GM10248 (cell line): Measurements from ENCODE around the gene FAM170B.

Experiments
- CTCF ChIA-PET: fragments of 300-600 bp; sonication (Branson Sonifier 250); formaldehyde crosslinking; extraction: SDS; loops from one replicate; lab custom pipeline; 2021; ENCODE audit warnings: antibody characterized with exemption; lab: Yijun Ruan, JAX
- POLR2A ChIA-PET: fragments of 350-650 bp; sonication (Branson Sonifier 250); formaldehyde crosslinking; extraction: SDS; loops from one replicate; lab custom pipeline; 2020; ENCODE audit warnings: antibody characterized with exemption; lab: Yijun Ruan, JAX
- DNase-seq: peaks from one replicate; pipeline ENCODE4 v3.0.0; 2012; ENCODE audit errors: extremely low spot score
- TF ChIP-seq, protein P1 (sequence below): IDR thresholded peaks from 2 replicates; pipeline ENCODE4 v1.5.1; 2012; ENCODE audit warnings: mild to moderate bottlenecking, low read depth; ENCODE audit errors: extremely low read depth, missing control alignments, control extremely low read depth

Gene FAM170B

DNA sequence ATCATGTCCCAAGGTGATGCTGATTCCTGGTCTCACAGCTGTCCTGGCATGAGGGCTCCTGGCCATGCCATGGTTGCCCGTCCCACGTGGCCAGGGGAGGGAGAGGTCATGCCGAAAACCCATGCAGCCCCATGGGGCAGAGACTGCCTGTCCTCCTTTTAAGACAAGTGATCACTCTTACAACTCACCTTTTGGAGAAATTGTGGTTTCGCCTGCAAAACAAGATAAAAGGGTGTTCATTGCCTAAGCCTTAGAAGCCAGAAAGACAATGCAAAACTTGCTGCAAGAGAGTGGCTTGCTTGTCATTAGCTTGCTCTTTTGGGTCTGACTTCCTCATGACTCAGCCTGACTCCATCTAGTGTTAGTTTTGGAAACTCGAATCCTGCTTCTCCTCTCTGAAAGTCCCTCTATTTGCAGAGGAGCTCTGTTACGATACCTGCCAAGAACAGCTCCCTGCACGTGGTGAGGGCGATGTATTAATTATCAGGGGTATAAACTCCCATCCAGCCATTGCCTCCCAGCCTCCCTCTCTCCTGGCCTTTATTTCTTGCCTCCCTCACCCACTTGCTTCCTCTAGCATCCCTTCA lies 27.7 kb upstream of the FAM170B start:
- ChIA-PET CTCF (interaction anchor here (1.0 to 1.3 kb wide), 3 partner anchors 9 to 503 kb away, joined by 3 to 6 read pairs (median 3); no protein-coding TSS in a partner anchor), POLR2A (no interaction called here)
- TF ChIP-seq, protein P1, sequence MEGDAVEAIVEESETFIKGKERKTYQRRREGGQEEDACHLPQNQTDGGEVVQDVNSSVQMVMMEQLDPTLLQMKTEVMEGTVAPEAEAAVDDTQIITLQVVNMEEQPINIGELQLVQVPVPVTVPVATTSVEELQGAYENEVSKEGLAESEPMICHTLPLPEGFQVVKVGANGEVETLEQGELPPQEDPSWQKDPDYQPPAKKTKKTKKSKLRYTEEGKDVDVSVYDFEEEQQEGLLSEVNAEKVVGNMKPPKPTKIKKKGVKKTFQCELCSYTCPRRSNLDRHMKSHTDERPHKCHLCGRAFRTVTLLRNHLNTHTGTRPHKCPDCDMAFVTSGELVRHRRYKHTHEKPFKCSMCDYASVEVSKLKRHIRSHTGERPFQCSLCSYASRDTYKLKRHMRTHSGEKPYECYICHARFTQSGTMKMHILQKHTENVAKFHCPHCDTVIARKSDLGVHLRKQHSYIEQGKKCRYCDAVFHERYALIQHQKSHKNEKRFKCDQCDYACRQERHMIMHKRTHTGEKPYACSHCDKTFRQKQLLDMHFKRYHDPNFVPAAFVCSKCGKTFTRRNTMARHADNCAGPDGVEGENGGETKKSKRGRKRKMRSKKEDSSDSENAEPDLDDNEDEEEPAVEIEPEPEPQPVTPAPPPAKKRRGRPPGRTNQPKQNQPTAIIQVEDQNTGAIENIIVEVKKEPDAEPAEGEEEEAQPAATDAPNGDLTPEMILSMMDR = no peak
- DNase-seq = no peak

DNA sequence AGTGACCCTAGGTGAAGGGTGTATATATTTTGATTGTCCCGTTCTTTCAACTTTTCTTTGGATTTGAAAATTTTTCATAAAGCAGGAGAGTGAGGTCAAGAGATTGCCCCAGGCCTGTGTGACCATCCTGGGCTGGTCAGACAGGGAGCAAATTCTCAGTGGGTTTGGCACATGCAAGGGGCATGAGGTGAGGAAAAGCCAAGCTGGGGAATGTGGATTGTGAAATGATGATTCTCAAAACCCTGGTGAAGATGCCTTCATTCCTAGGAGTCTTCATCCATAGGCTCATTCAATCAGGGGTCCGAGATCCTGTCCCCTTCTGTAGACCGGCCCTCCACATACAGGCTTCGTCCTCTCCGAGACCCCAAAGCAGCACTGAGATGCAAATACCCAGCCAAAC lies 27.0 kb upstream of the FAM170B start:
- TF ChIP-seq, protein P1 = no peak
- CTCF ChIA-PET = interaction anchor here (1.0 kb wide), 1 partner anchor 502 kb away, joined by 6 read pairs; no protein-coding TSS in a partner anchor
- POLR2A ChIA-PET = no interaction called here
- no peak for DNase-seq

DNA sequence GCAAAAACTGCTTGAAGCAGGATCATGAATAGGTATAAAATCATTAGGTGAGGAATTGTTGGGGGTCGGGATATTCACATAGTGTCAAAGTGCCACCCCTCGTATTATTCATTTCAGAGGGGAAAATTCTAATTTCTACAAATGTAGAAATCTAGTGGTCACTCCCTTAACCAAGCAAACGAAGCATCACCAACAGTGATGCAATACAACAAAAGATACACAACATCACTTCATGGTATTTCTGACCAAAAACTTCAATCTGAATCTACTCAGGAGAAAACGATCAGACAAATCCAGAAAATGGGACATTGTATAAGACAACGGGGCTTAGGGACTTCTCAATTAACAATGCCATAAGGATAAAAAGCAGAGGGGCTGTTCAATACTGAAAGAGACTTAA lies 26.3 kb upstream of the FAM170B start:
- ChIA-PET POLR2A (no interaction called here), CTCF (no interaction called here)
- TF ChIP-seq, protein P1 = no peak
- no peak for DNase-seq

DNA sequence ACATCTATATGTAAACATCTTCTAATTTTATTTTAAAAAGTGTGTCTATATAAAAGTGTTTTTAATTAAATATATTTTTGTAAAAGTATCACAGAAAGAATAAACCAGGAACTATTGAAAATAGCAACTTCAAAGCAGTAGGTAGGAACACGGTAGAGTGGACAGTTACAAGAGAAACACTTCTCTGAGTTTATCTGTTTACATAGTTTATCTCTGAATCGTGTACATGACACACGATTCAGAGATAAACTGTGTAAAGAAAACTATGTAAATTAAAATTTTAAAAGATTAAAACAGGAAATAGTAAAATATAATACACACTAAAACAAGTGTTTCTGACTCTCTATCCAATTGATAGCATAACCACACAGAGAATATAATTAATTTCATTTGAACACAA lies 25.1 kb upstream of the FAM170B start:
- CTCF ChIA-PET = no interaction called here
- TF ChIP-seq, protein P1 = no peak
- POLR2A ChIA-PET = no interaction called here
- DNase-seq = no peak

DNA sequence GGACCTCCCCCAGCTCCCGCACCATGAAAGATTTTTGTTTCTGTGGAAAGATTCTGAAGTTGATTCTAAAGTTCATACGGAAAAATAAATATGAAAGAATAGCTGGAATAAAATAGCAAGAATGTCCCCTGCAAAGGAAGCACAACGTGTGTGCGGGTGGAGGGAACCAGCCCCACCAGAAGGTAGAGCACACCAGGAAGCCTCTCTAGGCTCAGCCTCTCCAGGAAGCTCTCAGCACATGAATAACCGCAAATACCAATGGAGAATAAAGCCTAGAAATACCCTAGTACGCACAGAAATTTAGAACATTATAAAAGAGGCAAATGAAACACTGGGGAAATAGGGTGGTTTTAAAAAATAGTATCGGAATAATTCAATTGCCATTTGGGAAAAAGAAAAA lies 24.6 kb upstream of the FAM170B start:
- DNase-seq = no peak
- TF ChIP-seq, protein P1 = no peak
- POLR2A ChIA-PET = no interaction called here
- CTCF ChIA-PET = no interaction called here

DNA sequence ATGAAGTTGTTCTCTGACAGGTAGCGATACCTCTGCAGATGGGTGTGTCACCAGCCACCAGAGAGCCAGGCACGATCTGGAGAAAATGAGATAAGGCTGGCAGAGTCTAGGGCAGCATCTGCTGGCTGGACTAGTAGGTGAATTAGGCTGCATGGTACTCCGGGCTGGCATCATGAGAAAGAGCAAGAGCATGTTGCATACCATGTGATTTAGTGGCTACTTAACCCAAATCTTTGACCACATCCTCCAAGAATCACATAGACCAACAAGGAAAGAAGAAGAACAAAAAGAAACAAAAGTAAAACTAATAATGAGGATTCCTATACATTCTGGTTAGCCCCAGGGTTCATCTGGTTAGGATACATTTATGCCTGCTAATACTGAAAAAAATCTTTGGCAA lies 23.4 kb upstream of the FAM170B start:
- DNase-seq = no peak
- POLR2A ChIA-PET = no interaction called here
- TF ChIP-seq, protein P1 = no peak
- CTCF ChIA-PET = interaction anchor here (1.0 to 2.2 kb wide), 2 partner anchors 9 to 10 kb away, joined by 3 to 7 read pairs; no protein-coding TSS in a partner anchor

DNA sequence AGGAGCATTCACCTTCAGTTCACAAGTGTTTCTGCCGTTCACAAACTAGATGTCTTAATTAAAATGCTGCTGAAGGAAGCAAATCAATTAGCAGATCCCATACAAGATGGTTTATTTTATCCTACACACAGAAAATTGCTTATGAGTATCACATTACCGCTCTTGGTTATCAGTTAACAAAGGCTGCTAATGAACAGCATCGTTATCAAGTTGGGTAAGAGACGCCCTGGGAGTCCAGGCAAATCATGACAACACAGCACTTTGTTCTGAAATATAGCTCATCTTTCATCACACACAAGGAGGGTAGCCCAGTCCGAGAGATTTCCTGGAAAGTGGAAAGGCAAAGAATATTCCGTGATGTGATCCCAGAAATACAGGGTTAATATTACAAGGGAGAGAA lies 20.8 kb upstream of the FAM170B start:
- ChIA-PET POLR2A (no interaction called here), CTCF (interaction anchor here (1.1 to 2.2 kb wide), 3 partner anchors 9 to 208 kb away, joined by 3 to 9 read pairs (median 5); no protein-coding TSS in a partner anchor)
- TF ChIP-seq, protein P1 = no peak
- no peak for DNase-seq
